ENCODE data around the gene FAM24B.

DNA sequence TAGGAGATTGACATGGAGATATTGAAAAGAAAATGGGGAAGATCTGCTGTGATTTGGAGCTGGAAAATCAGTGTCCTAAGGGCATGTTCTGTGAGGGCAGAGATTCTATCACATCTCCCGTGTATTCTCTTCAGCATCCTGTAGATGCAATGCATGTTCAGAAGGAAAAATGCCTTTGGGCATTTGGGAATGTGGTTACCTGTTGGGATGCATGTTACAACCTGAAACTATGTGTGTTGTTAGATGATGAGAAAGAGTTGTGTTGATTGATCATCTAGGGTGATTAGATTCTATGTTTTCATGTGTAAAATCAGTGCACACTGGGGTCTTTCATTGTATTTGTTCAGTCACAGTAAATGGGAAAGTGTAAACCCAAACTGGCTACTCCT is 48.4 kb downstream of the FAM24B start:
- TF ChIP-seq POLR2A (IDR thresholded peaks at IDR 0.05) = no peak
- TF ChIP-seq, protein P1, sequence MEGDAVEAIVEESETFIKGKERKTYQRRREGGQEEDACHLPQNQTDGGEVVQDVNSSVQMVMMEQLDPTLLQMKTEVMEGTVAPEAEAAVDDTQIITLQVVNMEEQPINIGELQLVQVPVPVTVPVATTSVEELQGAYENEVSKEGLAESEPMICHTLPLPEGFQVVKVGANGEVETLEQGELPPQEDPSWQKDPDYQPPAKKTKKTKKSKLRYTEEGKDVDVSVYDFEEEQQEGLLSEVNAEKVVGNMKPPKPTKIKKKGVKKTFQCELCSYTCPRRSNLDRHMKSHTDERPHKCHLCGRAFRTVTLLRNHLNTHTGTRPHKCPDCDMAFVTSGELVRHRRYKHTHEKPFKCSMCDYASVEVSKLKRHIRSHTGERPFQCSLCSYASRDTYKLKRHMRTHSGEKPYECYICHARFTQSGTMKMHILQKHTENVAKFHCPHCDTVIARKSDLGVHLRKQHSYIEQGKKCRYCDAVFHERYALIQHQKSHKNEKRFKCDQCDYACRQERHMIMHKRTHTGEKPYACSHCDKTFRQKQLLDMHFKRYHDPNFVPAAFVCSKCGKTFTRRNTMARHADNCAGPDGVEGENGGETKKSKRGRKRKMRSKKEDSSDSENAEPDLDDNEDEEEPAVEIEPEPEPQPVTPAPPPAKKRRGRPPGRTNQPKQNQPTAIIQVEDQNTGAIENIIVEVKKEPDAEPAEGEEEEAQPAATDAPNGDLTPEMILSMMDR (IDR thresholded peaks at IDR 0.05) = no peak

Measured in uterus (tissue), 2 donors.